HCT116 (cell line): Measurements from ENCODE around the gene RND3.

Experiments used
- CEBPB ChIP-seq: IDR thresholded peaks from 2 replicates; pipeline ENCODE4 v1.6.1; 2012; ENCODE audit warnings: low read depth
- EZH2phosphoT487 ChIP-seq: fragments of 200-600 bp; IDR thresholded peaks from 2 replicates; pipeline ENCODE4 v1.6.1; 2018; ENCODE audit warnings: antibody characterized with exemption, borderline replicate concordance
- POLR2A ChIP-seq: IDR thresholded peaks from 2 replicates; pipeline ENCODE4 v1.7.0; 2011; ENCODE audit warnings: borderline replicate concordance; ENCODE audit not compliant: insufficient read depth, insufficient read length; ENCODE audit errors: extremely low read depth
- SRF ChIP-seq: IDR thresholded peaks from 2 replicates; pipeline ENCODE4 v1.6.1; 2012; ENCODE audit warnings: low read depth
- ZFX ChIP-seq: fragments of 450-650 bp; IDR thresholded peaks from 2 replicates; pipeline ENCODE4 v1.6.1; 2017
- TF ChIP-seq, protein P1 (sequence below), 3 experiments: fragments of 200-600 bp in 1 of 3; sonication (generic) in 1 of 3; IDR thresholded peaks in 2 of 3; conservative IDR thresholded peaks in 1 of 3; 2 replicates each; pipeline ENCODE4 v1.5.1; 2012 to 2017; ENCODE audit warnings: low read depth in 2 of 3, low read length in 2 of 3, antibody characterized with exemption in 1 of 3, borderline replicate concordance in 1 of 3, control low read depth in 1 of 3, mild to moderate bottlenecking in 1 of 3, mixed read lengths in 1 of 3, mixed run types in 1 of 3, moderate library complexity in 1 of 3; ENCODE audit not compliant: insufficient read depth in 1 of 3
- TF ChIP-seq, protein P2 (sequence below): IDR thresholded peaks from 2 replicates; pipeline ENCODE4 v1.6.1; 2012; ENCODE audit warnings: low read depth

DNA sequence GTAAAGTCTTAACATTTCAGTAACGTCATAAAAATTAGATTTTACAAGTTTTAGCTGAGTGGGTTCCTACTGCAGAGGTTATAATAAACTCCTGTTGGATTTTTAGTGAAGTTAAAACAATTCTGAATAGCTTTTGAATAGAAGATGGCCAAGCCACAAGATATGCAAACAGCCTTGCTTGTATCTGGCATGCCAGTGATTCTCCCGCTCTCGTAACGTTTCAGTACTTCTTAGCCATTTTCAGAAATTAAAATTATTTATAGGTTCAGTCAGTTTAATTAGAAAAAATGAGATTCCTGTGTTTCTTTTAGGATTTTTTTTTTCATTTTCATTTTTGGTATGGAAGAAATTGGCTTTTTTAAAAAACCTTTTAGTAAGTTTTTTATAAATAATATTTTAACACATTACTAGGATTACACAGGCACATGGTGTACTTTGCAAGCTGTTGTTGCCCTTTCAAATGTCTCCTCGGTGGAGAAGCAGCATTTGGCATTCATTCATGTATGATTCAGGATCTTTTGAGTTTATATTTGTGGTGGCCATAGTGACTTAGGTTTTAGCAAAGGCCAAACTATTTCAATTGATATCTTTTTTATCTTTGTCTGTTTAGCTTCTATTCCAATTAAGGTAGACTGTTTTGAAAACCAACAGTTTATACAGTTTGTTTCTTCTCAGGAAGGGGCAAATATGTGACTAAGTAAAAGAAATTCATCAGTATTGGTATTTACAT is 30.6 kb upstream of the RND3 start:
- TF ChIP-seq EZH2phosphoT487 (no peak), POLR2A (no peak), ZFX (no peak), SRF (no peak), CEBPB (no peak)
- TF ChIP-seq, protein P1, sequence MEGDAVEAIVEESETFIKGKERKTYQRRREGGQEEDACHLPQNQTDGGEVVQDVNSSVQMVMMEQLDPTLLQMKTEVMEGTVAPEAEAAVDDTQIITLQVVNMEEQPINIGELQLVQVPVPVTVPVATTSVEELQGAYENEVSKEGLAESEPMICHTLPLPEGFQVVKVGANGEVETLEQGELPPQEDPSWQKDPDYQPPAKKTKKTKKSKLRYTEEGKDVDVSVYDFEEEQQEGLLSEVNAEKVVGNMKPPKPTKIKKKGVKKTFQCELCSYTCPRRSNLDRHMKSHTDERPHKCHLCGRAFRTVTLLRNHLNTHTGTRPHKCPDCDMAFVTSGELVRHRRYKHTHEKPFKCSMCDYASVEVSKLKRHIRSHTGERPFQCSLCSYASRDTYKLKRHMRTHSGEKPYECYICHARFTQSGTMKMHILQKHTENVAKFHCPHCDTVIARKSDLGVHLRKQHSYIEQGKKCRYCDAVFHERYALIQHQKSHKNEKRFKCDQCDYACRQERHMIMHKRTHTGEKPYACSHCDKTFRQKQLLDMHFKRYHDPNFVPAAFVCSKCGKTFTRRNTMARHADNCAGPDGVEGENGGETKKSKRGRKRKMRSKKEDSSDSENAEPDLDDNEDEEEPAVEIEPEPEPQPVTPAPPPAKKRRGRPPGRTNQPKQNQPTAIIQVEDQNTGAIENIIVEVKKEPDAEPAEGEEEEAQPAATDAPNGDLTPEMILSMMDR (IDR thresholded peaks at IDR 0.05 in 2 of 3, conservative IDR thresholded peaks at IDR 0.05 in 1 of 3; ENCODE audit: borderline replicate concordance in 1 of 3, insufficient read depth in 1 of 3, low read depth in 2 of 3, low read length in 2 of 3) = no peak
- TF ChIP-seq, protein P2, sequence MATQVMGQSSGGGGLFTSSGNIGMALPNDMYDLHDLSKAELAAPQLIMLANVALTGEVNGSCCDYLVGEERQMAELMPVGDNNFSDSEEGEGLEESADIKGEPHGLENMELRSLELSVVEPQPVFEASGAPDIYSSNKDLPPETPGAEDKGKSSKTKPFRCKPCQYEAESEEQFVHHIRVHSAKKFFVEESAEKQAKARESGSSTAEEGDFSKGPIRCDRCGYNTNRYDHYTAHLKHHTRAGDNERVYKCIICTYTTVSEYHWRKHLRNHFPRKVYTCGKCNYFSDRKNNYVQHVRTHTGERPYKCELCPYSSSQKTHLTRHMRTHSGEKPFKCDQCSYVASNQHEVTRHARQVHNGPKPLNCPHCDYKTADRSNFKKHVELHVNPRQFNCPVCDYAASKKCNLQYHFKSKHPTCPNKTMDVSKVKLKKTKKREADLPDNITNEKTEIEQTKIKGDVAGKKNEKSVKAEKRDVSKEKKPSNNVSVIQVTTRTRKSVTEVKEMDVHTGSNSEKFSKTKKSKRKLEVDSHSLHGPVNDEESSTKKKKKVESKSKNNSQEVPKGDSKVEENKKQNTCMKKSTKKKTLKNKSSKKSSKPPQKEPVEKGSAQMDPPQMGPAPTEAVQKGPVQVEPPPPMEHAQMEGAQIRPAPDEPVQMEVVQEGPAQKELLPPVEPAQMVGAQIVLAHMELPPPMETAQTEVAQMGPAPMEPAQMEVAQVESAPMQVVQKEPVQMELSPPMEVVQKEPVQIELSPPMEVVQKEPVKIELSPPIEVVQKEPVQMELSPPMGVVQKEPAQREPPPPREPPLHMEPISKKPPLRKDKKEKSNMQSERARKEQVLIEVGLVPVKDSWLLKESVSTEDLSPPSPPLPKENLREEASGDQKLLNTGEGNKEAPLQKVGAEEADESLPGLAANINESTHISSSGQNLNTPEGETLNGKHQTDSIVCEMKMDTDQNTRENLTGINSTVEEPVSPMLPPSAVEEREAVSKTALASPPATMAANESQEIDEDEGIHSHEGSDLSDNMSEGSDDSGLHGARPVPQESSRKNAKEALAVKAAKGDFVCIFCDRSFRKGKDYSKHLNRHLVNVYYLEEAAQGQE = no peak
